Activated T-cell treated with anti-CD3 and anti-CD28 coated beads for 24 hours (primary cell): ENCODE measurements around the gene EEF1AKMT1.

Source experiments
- DNase-seq: peaks from one replicate; pipeline ENCODE4 v3.0.0-alpha.2; 2020; ENCODE audit warnings: low read depth

Gene EEF1AKMT1

GRCh38 chr13:20718958-20719566 is 54.7 kb downstream of the EEF1AKMT1 start:
- DNase-seq: no peak

GRCh38 chr13:20717581-20718542 is 55.9 kb downstream of the EEF1AKMT1 start:
- no peak for DNase-seq

GRCh38 chr13:20716951-20717350 is 56.8 kb downstream of the EEF1AKMT1 start:
- no peak for DNase-seq

GRCh38 chr13:20715330-20715712 is 58.4 kb downstream of the EEF1AKMT1 start:
- no peak for DNase-seq

- no peak for DNase-seq
Observed at GRCh38 chr13:20714563-20715329, 59.0 kb downstream of the EEF1AKMT1 start.

GRCh38 chr13:20714161-20714560 is 59.6 kb downstream of the EEF1AKMT1 start:
- no peak for DNase-seq

GRCh38 chr13:20713751-20714150 is 60.0 kb downstream of the EEF1AKMT1 start:
- DNase-seq: no peak

- DNase-seq: no peak
Observed at GRCh38 chr13:20713014-20713376, 60.8 kb downstream of the EEF1AKMT1 start.

GRCh38 chr13:20711301-20712044 is 62.3 kb downstream of the EEF1AKMT1 start:
- no peak for DNase-seq

GRCh38 chr13:20709782-20710181 is 64.0 kb downstream of the EEF1AKMT1 start:
- no peak for DNase-seq

GRCh38 chr13:20709369-20709768 is 64.4 kb downstream of the EEF1AKMT1 start:
- DNase-seq: no peak

- no peak for DNase-seq
Observed at GRCh38 chr13:20708216-20708615, 65.5 kb downstream of the EEF1AKMT1 start.

GRCh38 chr13:20706661-20707060 is 67.1 kb downstream of the EEF1AKMT1 start:
- no peak for DNase-seq

GRCh38 chr13:20704459-20705069 is 69.2 kb downstream of the EEF1AKMT1 start:
- no peak for DNase-seq

- DNase-seq: peak; percentile 68
Observed at GRCh38 chr13:20703780-20704458, 69.8 kb downstream of the EEF1AKMT1 start.

- DNase-seq: no peak
Observed at GRCh38 chr13:20702915-20703779, 70.6 kb downstream of the EEF1AKMT1 start, which contains the start of gene IL17D. Gene IL17D, plus strand, starts transcription at chr13:20703699. Its CDS starts 303 bp downstream, at chr13:20704002.

GRCh38 chr13:20702530-20702914 is 71.2 kb downstream of the EEF1AKMT1 start:
- DNase-seq: no peak

- no peak for DNase-seq
Observed at GRCh38 chr13:20701461-20701860, 72.3 kb downstream of the EEF1AKMT1 start.

- no peak for DNase-seq
Observed at GRCh38 chr13:20700288-20700687, 73.5 kb downstream of the EEF1AKMT1 start.

GRCh38 chr13:20699715-20700114 is 74.0 kb downstream of the EEF1AKMT1 start:
- no peak for DNase-seq
